Keratinocyte (primary cell): ENCODE results near the gene TNXB.

Experiments
- EZH2 ChIP-seq: IDR thresholded peaks from one replicate; pipeline ENCODE4 v1.6.1; 2012; ENCODE audit warnings: inconsistent platforms, mild to moderate bottlenecking, low read length, moderate library complexity
- TF ChIP-seq, protein P1 (sequence below), 3 experiments: IDR thresholded peaks in 1 of 3; conservative IDR thresholded peaks in 1 of 3; optimal IDR thresholded peaks in 1 of 3; 2 replicates in 2 of 3; 3 replicates in 1 of 3; pipeline versions ENCODE3 to v1.5.1; 2011; ENCODE audit warnings: low read length in 3 of 3, mild to moderate bottlenecking in 3 of 3, moderate library complexity in 2 of 3, control low read depth in 1 of 3, inconsistent platforms in 1 of 3; ENCODE audit not compliant: insufficient read depth in 2 of 3; ENCODE audit errors: extremely low read depth in 1 of 3

DNA sequence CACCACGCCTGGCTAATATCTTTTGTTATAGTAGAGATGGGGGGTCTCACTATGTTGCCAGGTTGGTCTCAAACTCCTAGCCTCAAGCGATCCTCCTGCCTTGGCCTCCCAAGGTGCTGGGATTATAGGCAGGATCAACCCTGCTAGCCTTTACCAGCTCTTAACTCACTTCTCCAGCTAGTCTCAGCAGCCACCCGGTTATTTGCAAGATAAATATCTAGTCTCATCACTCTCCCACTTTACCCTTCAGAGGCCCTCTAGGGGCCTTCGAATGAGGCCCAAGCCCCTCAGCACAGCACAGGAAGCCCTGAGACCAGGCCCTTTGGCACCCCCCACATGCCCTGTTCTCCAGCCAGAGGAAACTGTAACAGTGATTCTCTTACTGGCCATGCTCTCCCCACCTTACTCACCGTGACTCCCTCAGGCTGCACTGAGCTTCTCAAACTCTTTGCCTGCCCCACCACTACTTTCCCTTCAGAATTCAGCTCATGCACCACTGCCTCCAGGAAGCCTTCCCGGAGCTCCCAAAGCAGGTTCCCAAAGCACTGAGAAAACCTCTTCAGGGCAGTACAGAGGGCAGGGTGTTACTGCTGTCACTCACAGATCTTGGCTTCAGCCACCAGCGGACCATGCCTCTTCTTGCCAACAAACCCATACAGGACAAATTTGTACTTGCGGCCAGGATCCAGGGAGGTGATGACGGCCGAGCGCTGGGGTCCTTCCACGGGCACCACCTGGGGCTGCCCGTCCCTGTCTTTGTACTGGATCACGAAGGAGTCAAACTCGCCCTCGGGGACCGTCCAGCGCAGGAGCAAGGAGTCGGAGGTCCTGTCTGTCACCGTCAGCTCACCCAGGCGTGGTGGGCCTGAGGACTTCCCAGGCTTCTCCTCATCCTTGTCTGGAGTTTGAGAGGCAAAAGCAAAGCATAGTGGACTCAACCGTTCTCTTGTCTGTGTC is 25.0 kb downstream of the TNXB start:
- no peak for TF ChIP-seq EZH2
- TF ChIP-seq, protein P1, sequence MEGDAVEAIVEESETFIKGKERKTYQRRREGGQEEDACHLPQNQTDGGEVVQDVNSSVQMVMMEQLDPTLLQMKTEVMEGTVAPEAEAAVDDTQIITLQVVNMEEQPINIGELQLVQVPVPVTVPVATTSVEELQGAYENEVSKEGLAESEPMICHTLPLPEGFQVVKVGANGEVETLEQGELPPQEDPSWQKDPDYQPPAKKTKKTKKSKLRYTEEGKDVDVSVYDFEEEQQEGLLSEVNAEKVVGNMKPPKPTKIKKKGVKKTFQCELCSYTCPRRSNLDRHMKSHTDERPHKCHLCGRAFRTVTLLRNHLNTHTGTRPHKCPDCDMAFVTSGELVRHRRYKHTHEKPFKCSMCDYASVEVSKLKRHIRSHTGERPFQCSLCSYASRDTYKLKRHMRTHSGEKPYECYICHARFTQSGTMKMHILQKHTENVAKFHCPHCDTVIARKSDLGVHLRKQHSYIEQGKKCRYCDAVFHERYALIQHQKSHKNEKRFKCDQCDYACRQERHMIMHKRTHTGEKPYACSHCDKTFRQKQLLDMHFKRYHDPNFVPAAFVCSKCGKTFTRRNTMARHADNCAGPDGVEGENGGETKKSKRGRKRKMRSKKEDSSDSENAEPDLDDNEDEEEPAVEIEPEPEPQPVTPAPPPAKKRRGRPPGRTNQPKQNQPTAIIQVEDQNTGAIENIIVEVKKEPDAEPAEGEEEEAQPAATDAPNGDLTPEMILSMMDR (optimal IDR thresholded peaks at IDR 0.05 in 1 of 3, IDR thresholded peaks at IDR 0.05 in 1 of 3, conservative IDR thresholded peaks at IDR 0.05 in 1 of 3; ENCODE audit: extremely low read depth in 1 of 3, insufficient read depth in 2 of 3, low read length in 3 of 3), result no peak
